Fibroblast of lung (primary cell): ENCODE measurements around the gene MAP3K7CL. TPM values are rescaled to one million over a fixed set of nuclear protein-coding genes. Genes with fewer than 3 reads are reported as not detected.

ENCODE experiments used
- DNase-seq, 2 donors: peaks; one replicate each; pipeline versions ENCODE4 v3.0.0 to v3.0.0-alpha.2; 2010; ENCODE audit warnings: low read depth in 2 of 2
- H2AFZ ChIP-seq: 2 replicates; pipeline ENCODE4 v1.5.1; 2012; ENCODE audit warnings: low read length, control low read depth, inconsistent platforms
- H3K27ac ChIP-seq: 2 replicates; pipeline ENCODE4 v1.5.1; 2011; ENCODE audit warnings: low read length, control low read depth; ENCODE audit not compliant: insufficient read depth
- H3K27me3 ChIP-seq: 2 replicates; pipeline ENCODE4 v1.5.1; 2011; ENCODE audit warnings: mild to moderate bottlenecking, low read length; ENCODE audit not compliant: control insufficient read depth, insufficient read depth
- H3K36me3 ChIP-seq: 2 replicates; pipeline ENCODE4 v1.5.1; 2011; ENCODE audit warnings: low read length; ENCODE audit not compliant: control insufficient read depth, insufficient read depth
- H3K4me1 ChIP-seq: 2 replicates; pipeline ENCODE4 v1.5.1; 2011; ENCODE audit warnings: low read length; ENCODE audit not compliant: control insufficient read depth, insufficient read depth; ENCODE audit errors: extremely low read depth
- H3K4me2 ChIP-seq: 2 replicates; pipeline ENCODE4 v1.5.1; 2011; ENCODE audit warnings: low read length, control low read depth; ENCODE audit not compliant: insufficient read depth; ENCODE audit errors: extremely low read depth
- H3K4me3 ChIP-seq, 4 experiments: fragments of 200-600 bp in 1 of 4; sonication (generic) in 1 of 4; replicated peaks in 1 of 4; 2 replicates each; pipeline ENCODE4 v1.5.1; 2011 to 2016; ENCODE audit warnings: low read length in 4 of 4, low read depth in 3 of 4, mild to moderate bottlenecking in 3 of 4, control low read depth in 2 of 4, inconsistent platforms in 1 of 4, mixed read lengths in 1 of 4; ENCODE audit not compliant: insufficient read depth in 1 of 4; ENCODE audit errors: control extremely low read depth in 1 of 4
- H3K79me2 ChIP-seq: 2 replicates; pipeline ENCODE4 v1.5.1; 2012; ENCODE audit warnings: mild to moderate bottlenecking, low read length, inconsistent platforms; ENCODE audit not compliant: control insufficient read depth, insufficient read depth
- H3K9ac ChIP-seq: 2 replicates; pipeline ENCODE4 v1.5.1; 2011; ENCODE audit warnings: mild to moderate bottlenecking, low read length, control low read depth; ENCODE audit not compliant: insufficient read depth
- H3K9me3 ChIP-seq: 2 replicates; pipeline ENCODE4 v1.5.1; 2012; ENCODE audit warnings: low read depth, low read length; ENCODE audit not compliant: control insufficient read depth, insufficient read depth
- H4K20me1 ChIP-seq: 2 replicates; pipeline ENCODE4 v1.5.1; 2011; ENCODE audit warnings: low read length; ENCODE audit not compliant: control insufficient read depth, insufficient read depth; ENCODE audit errors: extremely low read depth
- CTCF ChIP-seq, 2 donors: IDR thresholded peaks in 1 of 2; conservative IDR thresholded peaks in 1 of 2; 1 replicate in 1 of 2; 2 replicates in 1 of 2; pipeline ENCODE4 v1.5.1; 2011 to 2012; ENCODE audit warnings: low read length in 2 of 2, control low read depth in 1 of 2, inconsistent platforms in 1 of 2, low read depth in 1 of 2, mild to moderate bottlenecking in 1 of 2
- EZH2 ChIP-seq: IDR thresholded peaks from 2 replicates; pipeline ENCODE4 v1.5.1; 2012; ENCODE audit warnings: low read length, control low read depth, mild to moderate bottlenecking; ENCODE audit errors: missing control alignments
- polyA plus RNA-seq, 2 donors: library from polyadenylated mRNA; depleted of rRNA in 1 of 2; stranded (reverse) in 1 of 2; unstranded in 1 of 2; fragments of >200 nt; gene quantifications; 2 replicates each; pipeline ENCODE4 v1.2.1, GENCODE V29; 2011 to 2012; ENCODE audit warnings: missing spikeins in 1 of 2
- total RNA-seq: library from RNA; depleted of rRNA; stranded (reverse); fragments of >200 nt; gene quantifications from 2 replicates; pipeline ENCODE4 v1.2.1, GENCODE V29; 2014

The MAP3K7CL gene
- total and polyA plus RNA-seq, 2 donors (not counting 1 experiment from before 2014, with no cell fraction given), result 58.3 to 176 TPM

DNA sequence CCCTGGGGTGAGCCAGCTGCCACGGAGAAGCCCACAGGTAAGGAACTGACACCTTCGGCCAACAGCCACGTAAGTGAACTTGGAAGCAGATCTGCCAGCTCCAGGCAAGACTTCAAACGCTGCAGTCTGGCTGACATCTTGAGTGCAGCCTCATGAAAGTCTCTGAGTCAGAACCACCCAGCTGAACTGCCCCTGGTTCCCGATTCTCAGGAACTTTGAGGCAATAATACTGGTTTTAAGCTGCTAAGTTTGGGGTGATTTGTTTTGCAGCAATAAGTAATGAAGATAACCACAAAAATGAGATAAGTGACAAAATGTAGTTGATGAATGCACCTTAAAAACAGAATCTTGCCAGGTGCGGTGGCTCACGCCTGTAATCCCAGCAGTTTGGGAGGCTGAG, 48.5 kb downstream of the MAP3K7CL start:
- Histone ChIP-seq H3K4me3 (no peak overlapping the region), H4K20me1 (no peaks in the 10 kb centered on the region), H3K9me3 (no peaks in the 10 kb centered on the region), H3K27ac (no peak overlapping the region), H3K36me3 (no peaks in the 10 kb centered on the region), H3K4me1 (peaks cover 18% of the 10 kb centered on the region), H3K79me2 (no peaks in the 10 kb centered on the region), H3K4me2 (no peak overlapping the region), H3K27me3 (no peaks in the 10 kb centered on the region), H2AFZ (no peak overlapping the region), H3K9ac (no peak overlapping the region)
- no peak for TF ChIP-seq EZH2
- no peak for TF ChIP-seq CTCF (conservative IDR thresholded peaks at IDR 0.05 in 1 of 2, IDR thresholded peaks at IDR 0.05 in 1 of 2; ENCODE audit: low read depth in 1 of 2, low read length in 2 of 2)
- DNase-seq, result no peak

- H3K9me3 ChIP-seq, result no peaks in the 10 kb centered on the region
- no peaks in the 10 kb centered on the region for H3K27me3 ChIP-seq
- no peaks in the 10 kb centered on the region for H4K20me1 ChIP-seq
- no peaks in the 10 kb centered on the region for H3K79me2 ChIP-seq
- no peak overlapping the region for H3K4me2 ChIP-seq
- H3K4me1 ChIP-seq, result peaks cover 18% of the 10 kb centered on the region
- no peaks in the 10 kb centered on the region for H3K36me3 ChIP-seq
- H3K27ac ChIP-seq, result no peak overlapping the region
- H2AFZ ChIP-seq, result no peak overlapping the region
- no peak for DNase-seq
- no peak overlapping the region for H3K4me3 ChIP-seq
- TF ChIP-seq EZH2, result no peak
- no peak for TF ChIP-seq CTCF (conservative IDR thresholded peaks at IDR 0.05 in 1 of 2, IDR thresholded peaks at IDR 0.05 in 1 of 2; ENCODE audit: low read depth in 1 of 2, low read length in 2 of 2)
- H3K9ac ChIP-seq, result no peak overlapping the region
Observed at GRCh38 chr21:29179503-29179902, 49.1 kb downstream of the MAP3K7CL start.

- peak; percentile 95 for DNase-seq
- Histone ChIP-seq H3K9me3 (no peaks in the 10 kb centered on the region), H2AFZ (no peak overlapping the region)
Observed at GRCh38 chr21:29181799-29182470, 51.5 kb downstream of the MAP3K7CL start.

More at GRCh38 chr21:29181799-29182470, 51.5 kb downstream of the MAP3K7CL start:
- Histone ChIP-seq H3K9ac (peak overlapping the region; percentile 72), H3K27me3 (no peaks in the 10 kb centered on the region), H4K20me1 (no peaks in the 10 kb centered on the region), H3K4me1 (peaks cover 6% of the 10 kb centered on the region), H3K4me3 (peak overlapping the region; percentile 25 to 51 (median 40)), H3K27ac (peak overlapping the region; percentile 97), H3K36me3 (no peaks in the 10 kb centered on the region), H3K4me2 (peak overlapping the region; percentile 80), H3K79me2 (no peaks in the 10 kb centered on the region)
- TF ChIP-seq CTCF (conservative IDR thresholded peaks at IDR 0.05 in 1 of 2, IDR thresholded peaks at IDR 0.05 in 1 of 2; ENCODE audit: low read depth in 1 of 2, low read length in 2 of 2) (no peak), EZH2 (no peak)
